Mononuclear cell (primary cell): ENCODE measurements around the gene STARD3NL. TPM values are rescaled to one million over a fixed set of nuclear protein-coding genes. Genes with fewer than 3 reads are reported as not detected.
"Not testable (repeated sequence)": the region's sequence is repeated elsewhere in the genome, so short reads cannot be mapped to it uniquely, and the experiment has no call there.

ENCODE experiments used
- H3K27me3 ChIP-seq: 2 replicates; pipeline ENCODE4 v1.6.0; 2011; ENCODE audit warnings: low read length, control low read depth; ENCODE audit not compliant: insufficient read depth
- H3K4me1 ChIP-seq: 2 replicates; pipeline ENCODE4 v1.5.1; 2011; ENCODE audit warnings: mild to moderate bottlenecking, low read length, control low read depth; ENCODE audit not compliant: insufficient read depth
- H3K4me3 ChIP-seq: 2 replicates; pipeline ENCODE4 v1.5.1; 2011; ENCODE audit warnings: mild to moderate bottlenecking, low read length, moderate library complexity
- H3K9me3 ChIP-seq: 2 replicates; pipeline ENCODE4 v1.5.1; 2011; ENCODE audit warnings: low read depth, mild to moderate bottlenecking, control low read depth, low read length
- total RNA-seq: library from RNA; depleted of rRNA; stranded (reverse); fragments of >200 nt; gene quantifications from one replicate; pipeline ENCODE4 v1.2.3, GENCODE V29; 2012

STARD3NL gene
- total RNA-seq, 1 donor = 30.1 TPM

GRCh38 chr7:38229386-38229785 lies 51.3 kb downstream of the STARD3NL start:
- Histone ChIP-seq H3K9me3 (no peaks in the 10 kb centered on the region), H3K4me1 (peaks cover 48% of the 10 kb centered on the region), H3K4me3 (no peak overlapping the region), H3K27me3 (no peaks in the 10 kb centered on the region)

GRCh38 chr7:38229884-38230642 lies 52.0 kb downstream of the STARD3NL start:
- H3K4me1 ChIP-seq = peaks cover 52% of the 10 kb centered on the region
- H3K9me3 ChIP-seq = no peaks in the 10 kb centered on the region
- H3K27me3 ChIP-seq = no peaks in the 10 kb centered on the region
- no peak overlapping the region for H3K4me3 ChIP-seq

- H3K4me3 ChIP-seq = no peak overlapping the region
- H3K4me1 ChIP-seq = peaks cover 64% of the 10 kb centered on the region
These were observed 54.7 kb downstream of the STARD3NL start for GRCh38 chr7:38232502-38233366.

GRCh38 chr7:38234759-38235158 lies 56.7 kb downstream of the STARD3NL start:
- not testable (repeated sequence) for H3K27me3 ChIP-seq, H3K4me3 ChIP-seq, H3K9me3 ChIP-seq
- peaks cover 61% of the 10 kb centered on the region for H3K4me1 ChIP-seq

More at GRCh38 chr7:38232502-38233366, 54.7 kb downstream of the STARD3NL start:
- H3K9me3 ChIP-seq = no peaks in the 10 kb centered on the region
- H3K27me3 ChIP-seq = no peaks in the 10 kb centered on the region

GRCh38 chr7:38235606-38236005 lies 57.6 kb downstream of the STARD3NL start:
- H3K27me3 ChIP-seq = no peaks in the 10 kb centered on the region
- H3K4me3 ChIP-seq = no peak overlapping the region
- H3K4me1 ChIP-seq = peaks cover 58% of the 10 kb centered on the region
- H3K9me3 ChIP-seq = no peaks in the 10 kb centered on the region

GRCh38 chr7:38239129-38239528 lies 61.1 kb downstream of the STARD3NL start:
- H3K4me1 ChIP-seq = peaks cover 36% of the 10 kb centered on the region
- H3K4me3 ChIP-seq, H3K9me3 ChIP-seq, H3K27me3 ChIP-seq: not testable (repeated sequence)

- no peaks in the 10 kb centered on the region for H3K27me3 ChIP-seq
- H3K9me3 ChIP-seq = no peaks in the 10 kb centered on the region
- H3K4me3 ChIP-seq = no peak overlapping the region
- peaks cover 25% of the 10 kb centered on the region for H3K4me1 ChIP-seq
These were observed 63.0 kb downstream of the STARD3NL start for GRCh38 chr7:38241071-38241470.

GRCh38 chr7:38242814-38243213 lies 64.8 kb downstream of the STARD3NL start:
- H3K9me3 ChIP-seq = no peaks in the 10 kb centered on the region
- H3K4me1 ChIP-seq = peaks cover 10% of the 10 kb centered on the region
- no peaks in the 10 kb centered on the region for H3K27me3 ChIP-seq
- H3K4me3 ChIP-seq = no peak overlapping the region

- H3K27me3 ChIP-seq, H3K4me1 ChIP-seq, H3K4me3 ChIP-seq, H3K9me3 ChIP-seq: not testable (repeated sequence)
These were observed 65.3 kb downstream of the STARD3NL start for GRCh38 chr7:38243345-38243744.

GRCh38 chr7:38244516-38244915 lies 66.5 kb downstream of the STARD3NL start:
- Histone ChIP-seq H3K4me3 (no peak overlapping the region), H3K9me3 (no peaks in the 10 kb centered on the region), H3K27me3 (no peaks in the 10 kb centered on the region), H3K4me1 (peaks cover 5% of the 10 kb centered on the region)

GRCh38 chr7:38245409-38245977 lies 67.4 kb downstream of the STARD3NL start:
- no peaks in the 10 kb centered on the region for H3K27me3 ChIP-seq
- H3K9me3 ChIP-seq = no peaks in the 10 kb centered on the region
- peaks cover 5% of the 10 kb centered on the region for H3K4me1 ChIP-seq
- H3K4me3 ChIP-seq = no peak overlapping the region

- no peak overlapping the region for H3K4me3 ChIP-seq
- no peaks in the 10 kb centered on the region for H3K27me3 ChIP-seq
- H3K9me3 ChIP-seq = no peaks in the 10 kb centered on the region
- peaks cover 1% of the 10 kb centered on the region for H3K4me1 ChIP-seq
These were observed 70.1 kb downstream of the STARD3NL start for GRCh38 chr7:38248069-38248567.

- not testable (repeated sequence) for H3K4me1 ChIP-seq, H3K27me3 ChIP-seq, H3K4me3 ChIP-seq, H3K9me3 ChIP-seq
These were observed 71.8 kb downstream of the STARD3NL start for GRCh38 chr7:38249849-38250248.

- Histone ChIP-seq H3K9me3 (no peaks in the 10 kb centered on the region), H3K4me1 (peaks cover 25% of the 10 kb centered on the region)
These were observed 79.3 kb downstream of the STARD3NL start for GRCh38 chr7:38257350-38257677.

GRCh38 chr7:38259157-38259556 lies 81.1 kb downstream of the STARD3NL start:
- H3K4me3 ChIP-seq, H3K27me3 ChIP-seq, H3K9me3 ChIP-seq: not testable (repeated sequence)
- peaks cover 30% of the 10 kb centered on the region for H3K4me1 ChIP-seq

More at GRCh38 chr7:38257350-38257677, 79.3 kb downstream of the STARD3NL start:
- H3K4me3 ChIP-seq = no peak overlapping the region
- H3K27me3 ChIP-seq = no peaks in the 10 kb centered on the region
